ENCODE data around the gene S100A12.

S100A12 gene

DNA sequence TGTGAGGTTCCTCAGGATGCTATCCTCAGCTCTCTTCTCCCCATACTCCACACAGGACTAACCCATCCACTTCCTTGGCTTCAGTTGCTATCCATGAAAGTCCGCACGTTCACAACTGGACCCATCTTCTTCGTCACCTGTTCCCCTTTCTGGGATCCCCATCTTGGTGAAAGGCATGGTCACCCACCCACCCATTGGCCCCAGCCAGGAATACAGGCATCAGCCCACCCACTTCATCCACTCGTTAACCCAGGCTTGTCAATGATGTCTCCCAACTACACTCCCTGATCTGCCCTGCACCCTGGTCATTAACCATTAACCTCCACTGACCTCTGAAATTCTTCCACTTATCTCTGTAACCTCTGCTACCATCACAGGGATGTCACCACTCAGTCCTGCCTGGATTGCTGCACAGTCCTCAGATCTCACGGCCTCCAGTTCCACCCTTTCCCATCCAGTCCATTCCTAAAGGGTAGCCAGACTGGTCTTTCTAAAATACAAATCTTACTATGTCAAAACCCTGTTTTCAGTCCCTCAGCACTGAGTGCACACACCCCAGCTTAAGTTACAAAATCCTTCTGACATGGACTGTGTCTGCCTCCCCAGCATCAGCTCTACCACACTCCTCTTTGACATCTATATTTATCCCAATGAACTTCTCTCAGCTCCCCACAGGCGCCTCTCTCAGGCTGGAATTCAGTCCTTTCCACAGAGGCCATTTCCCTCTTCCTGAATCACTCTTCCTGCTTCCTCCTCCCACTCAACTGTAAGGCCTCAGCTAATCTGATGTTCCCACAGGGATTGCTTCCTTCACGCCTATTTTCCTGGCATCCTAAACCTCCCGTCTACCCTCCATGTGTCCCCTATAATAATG is 37.2 kb downstream of the S100A12 start:
- no peak for DNase-seq (ENCODE audit: low read depth in 3 of 3, low spot score in 1 of 3)

- DNase-seq (ENCODE audit: low read depth in 3 of 3, low spot score in 1 of 3): no peak
Measured at GRCh38 chr1:153336650-153337049, 38.8 kb downstream of the S100A12 start.

GRCh38 chr1:153333902-153334301 is 41.5 kb downstream of the S100A12 start:
- no peak for DNase-seq (ENCODE audit: low read depth in 3 of 3, low spot score in 1 of 3)

GRCh38 chr1:153324912-153325311 is 50.5 kb downstream of the S100A12 start:
- DNase-seq (ENCODE audit: low read depth in 3 of 3, low spot score in 1 of 3): no peak
